ENCODE measurements around the gene PRSS36.
"Not testable (repeated sequence)": the region's sequence is repeated elsewhere in the genome, so short reads cannot be mapped to it uniquely, and the experiment has no call there.

The PRSS36 gene

DNA sequence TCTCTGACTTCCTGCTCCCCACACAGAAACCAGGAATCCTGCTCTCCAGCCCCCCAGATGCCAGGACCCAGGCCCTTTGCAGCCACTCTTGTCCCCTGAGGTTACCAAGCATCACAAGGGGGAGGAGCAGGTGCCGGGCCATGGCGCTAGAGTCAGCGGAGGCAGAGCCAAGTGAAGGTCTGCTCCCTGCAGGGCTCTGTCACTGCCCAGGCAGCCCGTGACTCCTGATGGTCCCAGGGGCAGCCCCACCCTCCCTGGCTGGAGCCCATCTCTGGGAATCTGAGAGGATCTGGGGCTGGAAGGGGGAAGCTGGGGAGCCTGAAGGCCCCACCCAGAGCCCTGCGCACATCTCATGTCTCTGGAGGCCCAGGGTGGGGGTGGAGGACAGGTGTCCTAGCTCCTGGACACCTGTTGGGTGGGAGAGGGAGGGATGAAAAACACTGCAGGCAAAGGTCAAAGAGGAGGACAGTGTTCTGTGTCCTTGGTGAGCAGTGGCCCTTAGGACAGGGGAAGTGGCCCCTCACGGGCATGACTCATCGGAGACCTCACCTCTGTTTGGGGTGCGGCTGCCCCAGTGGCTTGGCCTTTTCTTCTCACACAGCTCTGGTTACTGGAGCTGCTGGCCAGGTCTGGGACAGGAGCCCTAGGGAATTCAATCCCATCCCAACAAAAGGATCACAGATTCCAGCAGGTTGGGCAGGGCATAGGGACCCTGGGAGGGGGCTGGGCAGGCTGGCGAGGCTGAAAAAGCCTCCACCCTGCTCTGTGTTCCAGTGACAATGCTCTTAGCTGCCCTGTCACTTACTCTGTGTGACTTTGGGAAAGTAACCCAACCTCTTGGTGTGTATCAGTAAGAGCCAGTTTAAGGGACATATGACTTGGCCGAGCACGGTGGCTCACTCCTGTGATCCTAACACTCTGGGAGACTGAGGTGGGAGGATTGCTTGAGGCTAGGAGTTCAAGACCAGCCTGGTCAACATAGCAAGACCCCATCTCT, at the start of gene PRSS36:
Gene PRSS36 (minus strand): TSS at position 173 of the 997 bp plus-strand sequence. CDS start 31 bp downstream, at position 142.
- no peak for DNase-seq

GRCh38 chr16:31199430-31200041, 49.7 kb upstream of the PRSS36 start:
- DNase-seq: no peak

DNA sequence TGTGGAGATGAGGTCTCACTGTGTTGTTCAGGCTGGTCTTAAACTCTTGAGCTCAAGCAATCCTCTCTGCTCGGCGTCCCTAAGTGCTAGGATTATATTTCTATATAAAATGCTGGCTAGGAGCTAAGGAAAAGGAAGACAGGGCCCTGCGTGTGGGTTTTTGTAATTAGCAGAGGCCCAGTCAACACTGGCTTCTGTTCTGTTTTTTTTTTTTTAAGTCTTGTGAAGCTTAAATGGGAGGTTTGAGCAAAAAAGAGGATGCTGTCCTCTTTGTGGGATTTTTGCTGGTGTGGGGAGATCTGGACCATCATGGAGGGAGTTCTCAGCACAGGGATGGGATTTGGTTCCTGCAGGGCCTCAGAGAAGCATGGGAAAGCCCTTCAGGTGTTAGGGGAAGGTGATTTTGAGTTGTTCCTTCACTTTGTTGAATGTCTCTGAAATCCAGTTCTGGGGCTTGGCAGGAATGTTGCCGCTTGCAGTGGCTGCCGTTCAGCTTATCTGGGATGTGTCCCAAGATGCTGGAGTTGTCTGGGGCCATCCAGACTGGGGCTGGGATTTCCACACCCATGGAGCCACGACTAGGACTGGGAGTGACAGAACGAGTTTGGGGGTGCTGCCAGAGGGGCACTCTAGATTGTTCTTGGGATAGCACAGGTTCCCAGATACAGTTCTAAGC, 48.5 kb upstream of the PRSS36 start:
- no peak for DNase-seq

- DNase-seq: no peak
Measured at GRCh38 chr16:31196324-31197088, 46.6 kb upstream of the PRSS36 start.

DNA sequence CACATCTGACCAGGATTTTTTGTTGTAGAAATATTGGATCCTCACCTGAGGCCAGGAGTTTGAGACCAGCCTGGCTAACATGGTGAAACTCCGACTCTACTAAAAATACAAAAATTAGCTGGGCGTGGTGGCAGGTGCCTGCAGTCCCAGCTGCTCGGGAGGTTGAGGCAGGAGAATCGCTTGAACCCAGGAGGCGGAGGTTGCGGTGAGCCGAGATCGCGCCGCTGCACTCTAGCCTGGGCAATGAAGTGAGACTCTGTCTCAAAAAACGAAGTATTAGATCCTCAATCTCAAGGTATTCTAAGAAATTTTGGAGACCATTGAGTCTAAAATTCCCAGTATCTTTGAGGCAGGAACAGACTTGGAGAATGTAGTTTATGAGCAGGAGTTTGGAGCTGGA, 46.0 kb upstream of the PRSS36 start:
- not testable (repeated sequence) for DNase-seq

GRCh38 chr16:31194898-31195297, 45.0 kb upstream of the PRSS36 start:
- no peak for DNase-seq

DNA sequence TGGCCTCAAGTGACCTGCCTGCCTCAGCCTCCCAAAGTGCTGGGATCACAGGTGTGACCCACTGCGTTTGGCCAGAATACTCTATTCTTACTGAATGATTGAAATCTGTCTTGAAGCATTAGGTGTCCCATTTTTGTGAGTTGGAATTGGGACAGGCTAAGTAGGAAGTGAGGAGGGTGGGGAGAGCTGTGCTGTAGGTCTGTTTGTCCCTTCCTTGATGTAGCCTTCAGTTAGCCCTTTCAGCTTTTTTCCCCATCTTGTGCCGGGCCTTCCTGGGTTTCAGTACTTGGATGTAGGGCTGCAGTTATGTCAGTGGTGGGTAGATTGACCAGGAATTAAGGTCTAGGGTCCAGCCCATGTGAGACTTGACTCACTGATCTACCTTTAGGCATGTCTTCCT, 44.0 kb upstream of the PRSS36 start:
- no peak for DNase-seq

DNA sequence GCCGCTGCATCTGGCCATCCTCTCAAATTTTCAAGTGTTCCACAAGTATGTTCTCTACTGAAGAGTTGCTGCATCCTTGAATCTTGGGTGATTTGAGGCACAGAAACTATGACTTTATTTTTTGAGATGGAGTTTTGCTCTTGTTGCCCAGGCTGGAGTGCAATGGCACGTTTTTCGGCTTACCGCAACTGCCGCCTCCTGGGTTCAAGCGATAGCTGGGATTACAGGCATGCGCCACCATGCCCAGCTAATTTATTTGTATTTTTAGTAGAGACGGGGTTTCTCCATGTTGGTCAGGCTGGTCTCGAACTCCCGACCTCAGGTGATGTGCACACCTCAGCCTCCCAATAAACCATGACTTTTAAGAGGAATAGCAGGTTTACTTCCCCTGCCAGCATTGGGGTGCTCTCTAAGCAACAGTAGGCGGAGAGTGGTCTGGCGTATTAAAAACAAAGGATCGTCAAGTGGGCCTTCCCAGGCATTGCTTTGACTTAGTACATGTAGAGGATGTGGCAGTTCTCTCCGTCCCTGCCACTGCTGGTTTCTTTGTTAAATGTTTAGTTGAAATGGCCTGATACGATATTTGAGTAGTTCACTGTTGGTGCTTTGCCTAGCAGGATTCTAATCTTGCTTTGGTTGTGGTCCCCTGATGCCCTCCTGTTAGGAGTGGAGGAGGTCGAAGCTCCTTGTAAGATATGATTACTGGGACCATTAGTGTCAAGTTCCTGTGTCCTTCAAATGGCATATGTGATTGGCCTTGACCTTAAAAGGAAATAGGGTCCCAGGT, 43.2 kb upstream of the PRSS36 start:
- no peak for DNase-seq

- no peak for DNase-seq
Measured at GRCh38 chr16:31191697-31192428, 42.0 kb upstream of the PRSS36 start.

DNA sequence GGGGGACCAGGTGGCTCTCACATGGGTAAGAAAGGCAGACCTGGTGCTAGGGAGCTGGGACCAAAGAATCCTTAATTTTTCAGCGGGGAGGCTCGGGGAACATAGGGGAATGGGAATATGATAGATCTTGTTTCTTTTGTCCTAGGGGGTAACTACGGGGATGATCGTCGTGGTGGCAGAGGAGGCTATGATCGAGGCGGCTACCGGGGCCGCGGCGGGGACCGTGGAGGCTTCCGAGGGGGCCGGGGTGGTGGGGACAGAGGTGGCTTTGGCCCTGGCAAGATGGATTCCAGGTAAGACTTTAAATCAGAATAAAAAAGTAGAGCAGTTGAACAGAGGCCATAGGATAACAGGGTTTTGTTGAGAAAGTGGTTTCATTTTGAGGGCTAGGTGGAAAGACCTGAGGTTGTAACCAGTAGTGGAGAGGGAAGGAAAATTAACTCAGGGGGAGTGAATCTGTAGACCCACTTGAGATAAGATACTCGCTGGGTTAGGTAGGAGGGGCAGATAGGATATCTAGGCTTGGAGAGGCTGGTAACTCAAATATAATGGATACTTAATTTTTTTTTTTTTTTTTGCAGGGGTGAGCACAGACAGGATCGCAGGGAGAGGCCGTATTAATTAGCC, 41.1 kb upstream of the PRSS36 start:
- DNase-seq: no peak

DNA sequence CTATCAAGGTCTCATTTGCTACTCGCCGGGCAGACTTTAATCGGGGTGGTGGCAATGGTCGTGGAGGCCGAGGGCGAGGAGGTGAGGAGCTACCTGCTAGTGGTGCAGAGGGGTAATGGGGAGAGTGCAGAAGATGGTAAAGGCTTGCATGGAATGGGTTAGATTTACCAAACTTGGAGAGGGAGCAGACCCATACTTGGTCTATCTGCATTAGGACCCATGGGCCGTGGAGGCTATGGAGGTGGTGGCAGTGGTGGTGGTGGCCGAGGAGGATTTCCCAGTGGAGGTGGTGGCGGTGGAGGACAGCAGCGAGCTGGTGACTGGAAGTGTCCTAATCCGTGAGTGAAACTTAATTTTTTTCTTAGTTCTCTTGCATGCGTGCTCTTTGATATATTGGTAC, 40.2 kb upstream of the PRSS36 start:
- DNase-seq: no peak

DNA sequence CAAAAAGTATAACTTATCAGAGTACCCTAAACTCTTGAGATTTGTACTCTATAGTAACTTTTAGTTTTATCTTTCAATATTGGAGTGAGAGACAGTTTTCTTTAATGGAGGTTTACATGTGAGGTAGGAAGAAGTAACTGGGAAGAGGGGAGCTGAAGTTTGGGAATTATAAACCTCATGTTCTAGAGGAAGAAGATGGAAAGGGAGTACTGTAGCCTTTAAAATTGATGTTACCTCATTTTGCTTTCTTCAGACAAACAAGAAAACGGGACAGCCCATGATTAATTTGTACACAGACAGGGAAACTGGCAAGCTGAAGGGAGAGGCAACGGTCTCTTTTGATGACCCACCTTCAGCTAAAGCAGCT, 39.5 kb upstream of the PRSS36 start:
- DNase-seq: no peak

GRCh38 chr16:31188450-31189411, 38.9 kb upstream of the PRSS36 start:
- no peak for DNase-seq

DNA sequence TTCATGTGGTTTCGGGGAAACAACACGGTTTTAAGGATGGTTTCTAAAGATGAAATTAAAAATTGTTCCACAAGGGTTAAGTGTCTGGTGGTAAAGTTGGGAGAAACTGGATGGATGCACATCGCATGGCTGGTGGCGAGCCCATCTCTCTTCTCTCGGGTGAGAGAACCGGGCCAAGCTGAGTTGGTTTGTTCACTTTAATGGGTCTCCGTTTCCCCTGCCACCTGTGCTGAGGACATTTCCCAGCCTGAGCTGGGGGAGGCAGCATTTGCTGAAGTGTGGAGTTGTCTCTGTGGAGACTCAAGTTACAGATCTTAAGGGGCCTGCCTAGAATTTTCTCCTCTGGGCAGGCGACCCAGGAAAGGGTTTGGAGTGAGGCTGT, 37.9 kb upstream of the PRSS36 start:
- DNase-seq: no peak

GRCh38 chr16:31186930-31187807, 37.3 kb upstream of the PRSS36 start:
- no peak for DNase-seq

- no peak for DNase-seq
Measured at GRCh38 chr16:31186176-31186575, 36.3 kb upstream of the PRSS36 start.

GRCh38 chr16:31185339-31185738, 35.5 kb upstream of the PRSS36 start:
- no peak for DNase-seq

DNA sequence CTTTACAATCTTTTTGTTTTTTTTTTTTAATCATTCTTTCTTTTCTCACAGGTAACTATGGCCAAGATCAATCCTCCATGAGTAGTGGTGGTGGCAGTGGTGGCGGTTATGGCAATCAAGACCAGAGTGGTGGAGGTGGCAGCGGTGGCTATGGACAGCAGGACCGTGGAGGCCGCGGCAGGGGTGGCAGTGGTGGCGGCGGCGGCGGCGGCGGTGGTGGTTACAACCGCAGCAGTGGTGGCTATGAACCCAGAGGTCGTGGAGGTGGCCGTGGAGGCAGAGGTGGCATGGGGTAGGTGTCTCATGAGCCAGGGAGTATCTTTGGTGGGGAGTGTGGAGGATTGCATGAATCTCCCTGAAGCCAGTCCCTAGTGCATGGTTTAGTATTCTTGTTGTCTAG, 35.0 kb upstream of the PRSS36 start:
- DNase-seq: no peak

Measured in NCI-H1092 treated with DMSO at 0.1 percent for 48 hours (cell line).